ENCODE results near the gene GPATCH8. TPM values are rescaled to one million over a fixed set of nuclear protein-coding genes. Genes with fewer than 3 reads are reported as not detected.

The GPATCH8 gene
- total RNA-seq, 4 donors from 2014 or later = 39.6 to 91.6 (median 48.3) TPM

GRCh38 chr17:44417553-44417952 is 85.7 kb downstream of the GPATCH8 start:
- Histone ChIP-seq H3K4me3 (no peak overlapping the region), H3K27me3 (no peaks in the 10 kb centered on the region), H3K36me3 (peaks cover 0 to 51% (median 0%) of the 10 kb centered on the region in 3 donors), H3K4me1 (no peaks in the 10 kb centered on the region), H3K27ac (no peak overlapping the region), H3K9me3 (no peaks in the 10 kb centered on the region)
- no peak for DNase-seq
- TF ChIP-seq CTCF (IDR thresholded peaks at IDR 0.05) = no peak
- TF ChIP-seq POLR2A (IDR thresholded peaks at IDR 0.05) = no peak

GRCh38 chr17:44416558-44417289 is 86.5 kb downstream of the GPATCH8 start:
- TF ChIP-seq CTCF (IDR thresholded peaks at IDR 0.05) (no peak), POLR2A (IDR thresholded peaks at IDR 0.05) (no peak)
- Histone ChIP-seq H3K27ac (no peak overlapping the region), H3K27me3 (no peaks in the 10 kb centered on the region)

GRCh38 chr17:44414394-44415155 is 88.6 kb downstream of the GPATCH8 start:
- TF ChIP-seq CTCF (IDR thresholded peaks at IDR 0.05) (no peak), POLR2A (IDR thresholded peaks at IDR 0.05) (no peak)

More at GRCh38 chr17:44416558-44417289, 86.5 kb downstream of the GPATCH8 start:
- H3K4me3 ChIP-seq = no peak overlapping the region
- no peak for DNase-seq
- H3K9me3 ChIP-seq = no peaks in the 10 kb centered on the region
- H3K36me3 ChIP-seq = peaks cover 0 to 43% (median 0%) of the 10 kb centered on the region in 3 donors
- H3K4me1 ChIP-seq = no peaks in the 10 kb centered on the region

GRCh38 chr17:44409309-44410028 is 93.7 kb downstream of the GPATCH8 start:
- no peaks in the 10 kb centered on the region for H3K27me3 ChIP-seq
- no peak overlapping the region for H3K4me3 ChIP-seq
- peaks cover 0 to 19% (median 0%) of the 10 kb centered on the region in 3 donors for H3K36me3 ChIP-seq
- DNase-seq = no peak
- H3K4me1 ChIP-seq = no peaks in the 10 kb centered on the region
- no peaks in the 10 kb centered on the region for H3K9me3 ChIP-seq
- H3K27ac ChIP-seq = no peak overlapping the region
- no peak for TF ChIP-seq POLR2A (IDR thresholded peaks at IDR 0.05)
- peak in 2 of 6 experiments; percentile 2 to 7 for TF ChIP-seq CTCF (IDR thresholded peaks at IDR 0.05)

More at GRCh38 chr17:44414394-44415155, 88.6 kb downstream of the GPATCH8 start:
- no peak overlapping the region for H3K4me3 ChIP-seq
- H3K27ac ChIP-seq = no peak overlapping the region
- H3K4me1 ChIP-seq = no peaks in the 10 kb centered on the region
- peaks cover 0 to 27% (median 0%) of the 10 kb centered on the region in 3 donors for H3K36me3 ChIP-seq
- DNase-seq = no peak
- no peaks in the 10 kb centered on the region for H3K9me3 ChIP-seq
- no peaks in the 10 kb centered on the region for H3K27me3 ChIP-seq

GRCh38 chr17:44408786-44409185 is 94.4 kb downstream of the GPATCH8 start:
- no peaks in the 10 kb centered on the region for H3K4me1 ChIP-seq

More at GRCh38 chr17:44408786-44409185, 94.4 kb downstream of the GPATCH8 start:
- no peak overlapping the region for H3K27ac ChIP-seq
- H3K4me3 ChIP-seq = no peak overlapping the region
- no peaks in the 10 kb centered on the region for H3K9me3 ChIP-seq
- TF ChIP-seq POLR2A (IDR thresholded peaks at IDR 0.05) = no peak
- no peak for TF ChIP-seq CTCF (IDR thresholded peaks at IDR 0.05)
- H3K27me3 ChIP-seq = no peaks in the 10 kb centered on the region
- peaks cover 0 to 26% (median 0%) of the 10 kb centered on the region in 3 donors for H3K36me3 ChIP-seq
- DNase-seq = no peak

Data from Peyer's patch (tissue), 4 donors.